Suprapubic skin (tissue), 3 donors: ENCODE results near the gene CDKN2A.

Source experiments
- EP300 ChIP-seq: sonication (generic); formaldehyde crosslinking; IDR thresholded peaks from one replicate; pipeline ENCODE4 v1.6.1; 2017; ENCODE audit warnings: antibody characterized with exemption
- TF ChIP-seq, protein P1 (sequence below), 2 donors: fragments of 200-600 bp in 1 of 2; fragments of 450-650 bp in 1 of 2; sonication (generic) in 1 of 2; IDR thresholded peaks; one replicate each; pipeline ENCODE4 v1.5.1; 2016 to 2019; ENCODE audit warnings: antibody characterized with exemption in 2 of 2, mild to moderate bottlenecking in 1 of 2, moderate library complexity in 1 of 2

DNA sequence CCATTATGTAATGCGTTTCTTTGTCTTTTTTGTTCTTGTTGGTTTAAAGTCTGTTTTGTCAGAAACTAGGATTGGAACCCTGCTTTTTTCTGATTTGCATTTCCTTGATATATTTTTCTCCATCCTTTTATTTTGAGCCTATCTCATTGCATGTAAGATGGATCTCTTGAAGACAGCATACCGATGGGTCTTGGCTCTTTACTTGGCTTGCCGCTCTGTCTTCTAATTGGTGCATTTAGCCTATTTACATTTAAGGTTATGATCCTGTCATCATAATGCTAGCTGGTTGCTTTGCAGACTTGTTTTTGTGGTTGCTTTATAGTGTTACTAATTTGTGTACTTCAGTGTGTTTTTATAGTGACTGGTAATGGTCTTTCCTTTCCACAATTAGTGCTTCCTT, 28.2 kb upstream of the CDKN2A start:
- TF ChIP-seq, protein P1, sequence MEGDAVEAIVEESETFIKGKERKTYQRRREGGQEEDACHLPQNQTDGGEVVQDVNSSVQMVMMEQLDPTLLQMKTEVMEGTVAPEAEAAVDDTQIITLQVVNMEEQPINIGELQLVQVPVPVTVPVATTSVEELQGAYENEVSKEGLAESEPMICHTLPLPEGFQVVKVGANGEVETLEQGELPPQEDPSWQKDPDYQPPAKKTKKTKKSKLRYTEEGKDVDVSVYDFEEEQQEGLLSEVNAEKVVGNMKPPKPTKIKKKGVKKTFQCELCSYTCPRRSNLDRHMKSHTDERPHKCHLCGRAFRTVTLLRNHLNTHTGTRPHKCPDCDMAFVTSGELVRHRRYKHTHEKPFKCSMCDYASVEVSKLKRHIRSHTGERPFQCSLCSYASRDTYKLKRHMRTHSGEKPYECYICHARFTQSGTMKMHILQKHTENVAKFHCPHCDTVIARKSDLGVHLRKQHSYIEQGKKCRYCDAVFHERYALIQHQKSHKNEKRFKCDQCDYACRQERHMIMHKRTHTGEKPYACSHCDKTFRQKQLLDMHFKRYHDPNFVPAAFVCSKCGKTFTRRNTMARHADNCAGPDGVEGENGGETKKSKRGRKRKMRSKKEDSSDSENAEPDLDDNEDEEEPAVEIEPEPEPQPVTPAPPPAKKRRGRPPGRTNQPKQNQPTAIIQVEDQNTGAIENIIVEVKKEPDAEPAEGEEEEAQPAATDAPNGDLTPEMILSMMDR (IDR thresholded peaks at IDR 0.05), result no peak
- no peak for TF ChIP-seq EP300
